Placental pericyte (primary cell): Measurements from ENCODE around the gene PTPN7. TPM values are rescaled to one million over a fixed set of nuclear protein-coding genes. Genes with fewer than 3 reads are reported as not detected.

ENCODE experiments used
- total RNA-seq: library from RNA; depleted of rRNA; stranded (reverse); fragments of >200 nt; gene quantifications from 2 replicates; pipeline ENCODE4 v1.2.3, GENCODE V29; 2012

The PTPN7 gene
- not detected in 2 replicates for total RNA-seq

DNA sequence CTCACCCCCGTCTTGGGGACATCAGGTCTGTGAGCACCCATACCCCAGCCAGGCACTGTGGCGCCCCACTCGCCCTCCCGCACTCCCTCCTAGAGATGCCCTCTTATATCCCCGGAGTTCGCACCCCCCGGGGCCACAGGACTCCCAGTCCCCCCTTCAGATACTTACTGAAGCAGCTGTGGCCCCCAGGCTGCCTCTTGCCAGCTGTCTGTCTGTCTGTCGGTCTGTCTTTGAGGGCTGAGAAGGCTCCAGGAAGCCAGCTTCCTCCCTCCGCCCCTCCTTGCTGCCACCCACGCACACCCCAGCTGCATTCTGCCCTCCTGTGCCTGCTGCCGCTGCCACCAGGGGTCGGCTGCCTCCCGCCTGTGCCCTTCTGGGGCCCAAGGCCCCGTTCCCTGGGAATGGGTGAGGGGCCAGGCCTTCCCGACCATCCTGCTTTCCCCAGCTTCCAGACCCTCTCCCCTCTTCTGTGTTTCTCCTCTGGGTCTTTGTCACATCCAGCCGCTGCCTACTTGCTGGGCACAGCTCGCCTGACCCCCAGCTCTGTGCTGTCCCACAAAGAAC is at the start of gene PTPN7:
Gene PTPN7, minus strand, starts transcription at position 226 of the 564 bp plus-strand sequence. CDS start 1,200 bp downstream, outside the sequence.

DNA sequence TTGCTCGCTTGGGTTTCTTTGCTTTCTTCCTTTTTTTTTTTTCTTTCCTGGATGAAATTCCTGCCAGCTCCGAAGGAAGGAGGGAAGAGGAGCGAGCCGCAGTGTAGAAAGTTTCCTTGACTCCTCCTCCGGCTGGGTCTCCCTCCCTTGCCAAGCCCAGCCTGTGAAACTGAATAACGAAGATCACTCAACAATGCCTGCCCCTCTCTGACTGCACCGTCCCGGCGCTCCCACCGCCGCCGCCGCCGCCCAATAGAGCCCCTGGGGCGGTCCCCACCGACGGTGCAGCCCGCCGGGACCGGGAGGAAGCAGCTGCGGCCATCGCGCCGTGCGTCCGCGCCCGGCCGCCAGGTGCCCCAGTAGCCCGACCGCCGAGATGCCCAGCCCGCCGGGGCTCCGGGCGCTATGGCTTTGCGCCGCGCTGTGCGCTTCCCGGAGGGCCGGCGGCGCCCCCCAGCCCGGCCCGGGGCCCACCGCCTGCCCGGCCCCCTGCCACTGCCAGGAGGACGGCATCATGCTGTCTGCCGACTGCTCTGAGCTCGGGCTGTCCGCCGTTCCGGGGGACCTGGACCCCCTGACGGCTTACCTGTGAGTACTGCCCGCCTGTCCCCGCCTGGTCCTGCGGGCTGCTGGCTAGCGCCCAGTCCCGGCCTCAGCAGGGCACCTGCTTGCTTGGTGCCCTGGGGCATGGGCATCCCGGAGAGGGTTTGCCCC is 33.4 kb upstream of the PTPN7 start, which contains the start of gene LGR6:
Gene LGR6, plus strand, starts transcription at position 186 of the 714 bp plus-strand sequence. Its CDS starts 191 bp downstream, at position 377.

DNA sequence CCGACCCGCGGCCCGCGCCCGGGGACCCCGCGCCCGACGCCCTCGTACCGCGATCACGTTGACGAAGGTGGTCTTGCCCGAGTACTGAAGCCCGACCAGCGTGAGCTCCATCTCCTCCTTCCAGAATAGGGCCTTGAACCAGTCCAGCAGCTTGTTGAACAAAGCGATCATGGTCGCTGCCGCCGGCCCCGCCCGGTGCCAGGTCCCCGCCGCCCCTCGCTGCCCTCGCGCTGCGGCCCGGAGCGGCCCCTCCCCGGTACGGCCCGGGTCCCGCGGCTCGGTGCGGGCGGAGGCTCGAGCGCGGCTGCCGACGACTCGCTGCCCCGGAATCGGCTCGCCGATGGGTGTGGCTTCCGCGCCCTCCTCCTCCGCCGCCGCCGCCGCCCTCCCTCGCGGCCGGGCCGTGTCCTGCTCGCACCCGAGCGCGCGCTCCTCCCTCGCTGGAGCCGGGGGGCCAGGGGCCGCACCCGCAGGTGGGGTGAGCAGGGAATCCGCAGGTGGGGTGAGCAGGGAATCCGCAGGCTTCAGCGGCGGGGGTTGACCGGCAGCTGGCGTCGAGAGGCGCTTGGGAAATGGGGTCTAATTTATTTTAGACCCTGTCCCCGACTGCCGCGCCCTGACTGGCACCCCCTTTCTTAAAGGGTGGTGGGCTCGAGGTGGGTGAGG is 15.9 kb downstream of the PTPN7 start, which contains the start of gene ARL8A:
Gene ARL8A, minus strand, starts transcription at position 336 of the 666 bp plus-strand sequence. Its CDS starts 165 bp downstream, at position 171.

DNA sequence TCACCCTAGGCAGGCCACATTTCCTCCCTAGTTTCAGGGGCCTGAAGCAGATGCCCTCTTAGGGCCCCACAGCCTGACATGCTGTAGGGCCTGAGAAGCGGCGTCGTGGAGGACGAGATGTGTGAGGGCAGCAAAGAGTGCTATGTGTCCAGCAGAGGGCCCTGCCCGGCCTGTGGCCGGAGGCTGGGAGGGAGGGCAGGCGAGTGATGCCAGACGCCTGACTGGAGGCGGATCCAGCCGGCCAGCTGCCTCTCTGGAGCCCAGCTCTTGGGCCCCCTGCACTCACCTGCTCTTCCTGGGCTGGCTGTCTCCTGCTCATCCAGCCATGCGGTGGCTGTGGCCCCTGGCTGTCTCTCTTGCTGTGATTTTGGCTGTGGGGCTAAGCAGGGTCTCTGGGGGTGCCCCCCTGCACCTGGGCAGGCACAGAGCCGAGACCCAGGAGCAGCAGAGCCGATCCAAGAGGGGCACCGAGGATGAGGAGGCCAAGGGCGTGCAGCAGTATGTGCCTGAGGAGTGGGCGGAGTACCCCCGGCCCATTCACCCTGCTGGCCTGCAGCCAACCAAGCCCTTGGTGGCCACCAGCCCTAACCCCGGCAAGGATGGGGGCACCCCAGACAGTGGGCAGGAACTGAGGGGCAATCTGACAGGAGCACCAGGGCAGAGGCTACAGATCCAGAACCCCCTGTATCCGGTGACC is 37.6 kb downstream of the PTPN7 start, which contains the start of gene GPR37L1:
Gene GPR37L1, plus strand, starts transcription at position 279 of the 697 bp plus-strand sequence. Its CDS starts 47 bp downstream, at position 326.

Other genes starting within 250 kb of the PTPN7 start
- 5.4 and 5.9 TPM in 2 replicates for gene LMOD1, start 214.1 kb downstream of the PTPN7 start, total RNA-seq
- gene TIMM17A, start 205.1 kb downstream of the PTPN7 start, total RNA-seq = 71.3 TPM in 2 replicates
- gene RNPEP, start 178.0 kb downstream of the PTPN7 start, total RNA-seq = 60.0 and 66.7 TPM in 2 replicates
- 0.29 and 5.3 TPM in 2 replicates for gene ELF3, start 150.0 kb downstream of the PTPN7 start, total RNA-seq
- under 0.01 and 0.22 TPM in 2 replicates for gene GPR37L1, start 37.7 kb downstream of the PTPN7 start, total RNA-seq
- 30.5 and 33.7 TPM in 2 replicates for gene ARL8A, start 15.9 kb downstream of the PTPN7 start, total RNA-seq
- gene LGR6, start 33.2 kb upstream of the PTPN7 start, total RNA-seq = under 0.01 TPM in 1 of 2 replicates, not detected in the other
- 5.9 and 50.7 TPM in 2 replicates for gene UBE2T, start 181.3 kb upstream of the PTPN7 start, total RNA-seq
- 18.8 and 20.5 TPM in 2 replicates for gene PPP1R12B, start 188.1 kb upstream of the PTPN7 start, total RNA-seq